GM18502 (cell line): ENCODE data around the gene RPL7L1.
"Not testable (repeated sequence)": the region's sequence is repeated elsewhere in the genome, so short reads cannot be mapped to it uniquely, and the experiment has no call there.

ENCODE experiments used
- ATAC-seq: cut with Tn5 transposase; IDR thresholded peaks from one replicate; pipeline ENCODE4 v1.9.1; 2021; ENCODE audit warnings: mild to moderate bottlenecking; ENCODE audit not compliant: unreplicated experiment, poor library complexity

Gene RPL7L1

GRCh38 chr6:42890311-42891198, 11.1 kb downstream of the RPL7L1 start:
- peak; percentile 84 for ATAC-seq

- ATAC-seq = no peak
Observed at GRCh38 chr6:42891199-42891722, 11.8 kb downstream of the RPL7L1 start.

- ATAC-seq = not testable (repeated sequence)
Observed at GRCh38 chr6:42894041-42894828, 14.8 kb downstream of the RPL7L1 start.

- no peak for ATAC-seq
Observed at GRCh38 chr6:42896178-42896719, 16.8 kb downstream of the RPL7L1 start.

- no peak for ATAC-seq
Observed at GRCh38 chr6:42898891-42899361, 19.5 kb downstream of the RPL7L1 start.

- ATAC-seq = no peak
Observed at GRCh38 chr6:42899871-42900270, 20.5 kb downstream of the RPL7L1 start.

- peak; percentile 57 for ATAC-seq
Observed at GRCh38 chr6:42901538-42901957, 22.1 kb downstream of the RPL7L1 start.

GRCh38 chr6:42902429-42903263, 23.2 kb downstream of the RPL7L1 start:
- not testable (repeated sequence) for ATAC-seq

- no peak for ATAC-seq
Observed at GRCh38 chr6:42904467-42904866, 25.1 kb downstream of the RPL7L1 start.

- ATAC-seq = no peak
Observed at GRCh38 chr6:42907336-42907735, 27.9 kb downstream of the RPL7L1 start.

- no peak for ATAC-seq
Observed at GRCh38 chr6:42909835-42910234, 30.4 kb downstream of the RPL7L1 start.

GRCh38 chr6:42911171-42912021, 32.0 kb downstream of the RPL7L1 start:
- no peak for ATAC-seq

GRCh38 chr6:42914546-42914945, 35.1 kb downstream of the RPL7L1 start:
- ATAC-seq = no peak

- no peak for ATAC-seq
Observed at GRCh38 chr6:42915732-42916131, 36.3 kb downstream of the RPL7L1 start, which contains the start of gene PTCRA. TSS of gene PTCRA (plus strand) at chr6:42916053. CDS start at chr6:42916070, 17 bp downstream.

- ATAC-seq = no peak
Observed at GRCh38 chr6:42916288-42916687, 36.9 kb downstream of the RPL7L1 start.

GRCh38 chr6:42921801-42922200, 42.4 kb downstream of the RPL7L1 start:
- no peak for ATAC-seq

GRCh38 chr6:42923666-42924065, 44.2 kb downstream of the RPL7L1 start:
- ATAC-seq = no peak

- ATAC-seq = no peak
Observed at GRCh38 chr6:42925248-42925857, 45.9 kb downstream of the RPL7L1 start.
